ENCODE data around the gene WNT6. TPM values are rescaled to one million over a fixed set of nuclear protein-coding genes. Genes with fewer than 3 reads are reported as not detected.

WNT6 gene
- not detected for total RNA-seq

- H3K4me3 ChIP-seq (ENCODE audit: low read length), result no peak within 1 kb of the TSS
These were observed at the start of gene WNT6 for GRCh38 chr2:218859556-218859987. WNT6 (plus strand) TSS chr2:218859805; CDS start chr2:218860038, 233 bp downstream.

GRCh38 chr2:218810256-218810655 is 49.3 kb upstream of the WNT6 start:
- Histone ChIP-seq H3K27me3 (ENCODE audit: insufficient read depth, low read length) (peaks cover 11% of the 10 kb centered on the region), H3K4me1 (ENCODE audit: insufficient read depth, low read length) (peaks cover 19% of the 10 kb centered on the region), H3K9me3 (ENCODE audit: low read depth, low read length) (no peaks in the 10 kb centered on the region), H3K4me3 (ENCODE audit: low read length) (no peak overlapping the region)

More at GRCh38 chr2:218859556-218859987, at the start of gene WNT6:
- no peaks in the 10 kb centered on the region for H3K9me3 ChIP-seq (ENCODE audit: low read depth, low read length)
- peaks cover 70% of the 10 kb centered on the region for H3K27me3 ChIP-seq (ENCODE audit: insufficient read depth, low read length)
- H3K4me1 ChIP-seq (ENCODE audit: insufficient read depth, low read length), result peaks cover 14% of the 10 kb centered on the region

GRCh38 chr2:218811382-218811781 is 48.2 kb upstream of the WNT6 start:
- Histone ChIP-seq H3K9me3 (ENCODE audit: low read depth, low read length) (no peaks in the 10 kb centered on the region), H3K27me3 (ENCODE audit: insufficient read depth, low read length) (peaks cover 10% of the 10 kb centered on the region), H3K4me3 (ENCODE audit: low read length) (no peak overlapping the region), H3K4me1 (ENCODE audit: insufficient read depth, low read length) (peaks cover 11% of the 10 kb centered on the region)

- Histone ChIP-seq H3K4me1 (ENCODE audit: insufficient read depth, low read length) (peaks cover 4% of the 10 kb centered on the region), H3K9me3 (ENCODE audit: low read depth, low read length) (no peaks in the 10 kb centered on the region), H3K4me3 (ENCODE audit: low read length) (no peak overlapping the region), H3K27me3 (ENCODE audit: insufficient read depth, low read length) (peaks cover 10% of the 10 kb centered on the region)
These were observed 47.3 kb upstream of the WNT6 start for GRCh38 chr2:218812096-218812815.

- Histone ChIP-seq H3K27me3 (ENCODE audit: insufficient read depth, low read length) (peaks cover 14% of the 10 kb centered on the region), H3K4me3 (ENCODE audit: low read length) (no peak overlapping the region), H3K9me3 (ENCODE audit: low read depth, low read length) (no peaks in the 10 kb centered on the region), H3K4me1 (ENCODE audit: insufficient read depth, low read length) (peaks cover 4% of the 10 kb centered on the region)
These were observed 46.7 kb upstream of the WNT6 start for GRCh38 chr2:218812861-218813260.

GRCh38 chr2:218813771-218814460 is 45.7 kb upstream of the WNT6 start:
- Histone ChIP-seq H3K4me1 (ENCODE audit: insufficient read depth, low read length) (peaks cover 4% of the 10 kb centered on the region), H3K9me3 (ENCODE audit: low read depth, low read length) (no peaks in the 10 kb centered on the region), H3K4me3 (ENCODE audit: low read length) (no peak overlapping the region), H3K27me3 (ENCODE audit: insufficient read depth, low read length) (peaks cover 8% of the 10 kb centered on the region)

- H3K4me1 ChIP-seq (ENCODE audit: insufficient read depth, low read length), result peaks cover 5% of the 10 kb centered on the region
- no peaks in the 10 kb centered on the region for H3K9me3 ChIP-seq (ENCODE audit: low read depth, low read length)
- no peak overlapping the region for H3K4me3 ChIP-seq (ENCODE audit: low read length)
- H3K27me3 ChIP-seq (ENCODE audit: insufficient read depth, low read length), result peaks cover 4% of the 10 kb centered on the region
These were observed 44.9 kb upstream of the WNT6 start for GRCh38 chr2:218814540-218815243.

- Histone ChIP-seq H3K27me3 (ENCODE audit: insufficient read depth, low read length) (peaks cover 4% of the 10 kb centered on the region), H3K4me3 (ENCODE audit: low read length) (no peak overlapping the region), H3K9me3 (ENCODE audit: low read depth, low read length) (no peaks in the 10 kb centered on the region), H3K4me1 (ENCODE audit: insufficient read depth, low read length) (peaks cover 10% of the 10 kb centered on the region)
These were observed 44.4 kb upstream of the WNT6 start for GRCh38 chr2:218815244-218815637.

- Histone ChIP-seq H3K27me3 (ENCODE audit: insufficient read depth, low read length) (peaks cover 4% of the 10 kb centered on the region), H3K4me3 (ENCODE audit: low read length) (no peak overlapping the region), H3K4me1 (ENCODE audit: insufficient read depth, low read length) (peaks cover 10% of the 10 kb centered on the region), H3K9me3 (ENCODE audit: low read depth, low read length) (no peaks in the 10 kb centered on the region)
These were observed 44.0 kb upstream of the WNT6 start for GRCh38 chr2:218815649-218816048.

GRCh38 chr2:218816561-218817011 is 43.0 kb upstream of the WNT6 start:
- Histone ChIP-seq H3K27me3 (ENCODE audit: insufficient read depth, low read length) (peaks cover 4% of the 10 kb centered on the region), H3K9me3 (ENCODE audit: low read depth, low read length) (no peaks in the 10 kb centered on the region), H3K4me3 (ENCODE audit: low read length) (no peak overlapping the region), H3K4me1 (ENCODE audit: insufficient read depth, low read length) (peaks cover 6% of the 10 kb centered on the region)

GRCh38 chr2:218819093-218819492 is 40.5 kb upstream of the WNT6 start:
- Histone ChIP-seq H3K4me1 (ENCODE audit: insufficient read depth, low read length) (peaks cover 6% of the 10 kb centered on the region), H3K4me3 (ENCODE audit: low read length) (no peak overlapping the region), H3K27me3 (ENCODE audit: insufficient read depth, low read length) (peaks cover 4% of the 10 kb centered on the region), H3K9me3 (ENCODE audit: low read depth, low read length) (no peaks in the 10 kb centered on the region)

- H3K27me3 ChIP-seq (ENCODE audit: insufficient read depth, low read length), result peaks cover 4% of the 10 kb centered on the region
- no peak overlapping the region for H3K4me3 ChIP-seq (ENCODE audit: low read length)
- H3K9me3 ChIP-seq (ENCODE audit: low read depth, low read length), result no peaks in the 10 kb centered on the region
- peaks cover 6% of the 10 kb centered on the region for H3K4me1 ChIP-seq (ENCODE audit: insufficient read depth, low read length)
These were observed 38.7 kb upstream of the WNT6 start for GRCh38 chr2:218820746-218821369.

GRCh38 chr2:218821605-218822211 is 37.9 kb upstream of the WNT6 start:
- Histone ChIP-seq H3K27me3 (ENCODE audit: insufficient read depth, low read length) (peaks cover 4% of the 10 kb centered on the region), H3K4me3 (ENCODE audit: low read length) (no peak overlapping the region), H3K9me3 (ENCODE audit: low read depth, low read length) (no peaks in the 10 kb centered on the region), H3K4me1 (ENCODE audit: insufficient read depth, low read length) (peaks cover 10% of the 10 kb centered on the region)

GRCh38 chr2:218822622-218823021 is 37.0 kb upstream of the WNT6 start:
- Histone ChIP-seq H3K9me3 (ENCODE audit: low read depth, low read length) (no peaks in the 10 kb centered on the region), H3K4me1 (ENCODE audit: insufficient read depth, low read length) (peaks cover 10% of the 10 kb centered on the region), H3K27me3 (ENCODE audit: insufficient read depth, low read length) (peaks cover under 1% of the 10 kb centered on the region), H3K4me3 (ENCODE audit: low read length) (no peak overlapping the region)

Data from mononuclear cell (primary cell).